GM12878 (cell line): ENCODE data around the gene CFB. TPM values are rescaled to one million over a fixed set of nuclear protein-coding genes. Genes with fewer than 3 reads are reported as not detected.

ENCODE experiments used
- BCL11A ChIP-seq: IDR thresholded peaks from 2 replicates; pipeline ENCODE4 v1.6.1; 2011; ENCODE audit warnings: low read depth, low read length
- DPF2 ChIP-seq: fragments of 450-650 bp; IDR thresholded peaks from 2 replicates; pipeline ENCODE4 v1.6.1; 2017; ENCODE audit warnings: mild to moderate bottlenecking
- FOS ChIP-seq: IDR thresholded peaks from 3 replicates; pipeline ENCODE4 v1.6.1; 2011; ENCODE audit warnings: borderline replicate concordance; ENCODE audit not compliant: insufficient read length; ENCODE audit errors: extremely low read depth
- FOXK2 ChIP-seq: fragments of 450-650 bp; IDR thresholded peaks from 2 replicates; pipeline ENCODE4 v1.6.1; 2017; ENCODE audit warnings: mild to moderate bottlenecking, moderate library complexity
- HDGF ChIP-seq: fragments of 450-650 bp; IDR thresholded peaks from 2 replicates; pipeline ENCODE4 v1.6.1; 2016; ENCODE audit warnings: antibody characterized with exemption
- IRF3 ChIP-seq: fragments of 450-650 bp; IDR thresholded peaks from 2 replicates; pipeline ENCODE4 v1.6.1; 2014; ENCODE audit warnings: mild to moderate bottlenecking
- KDM1A ChIP-seq: fragments of 200-600 bp; sonication (generic); IDR thresholded peaks from 2 replicates; pipeline ENCODE4 v1.6.1; 2016; ENCODE audit warnings: borderline replicate concordance
- MEF2A ChIP-seq: IDR thresholded peaks from 2 replicates; pipeline ENCODE4 v1.6.1; 2011; ENCODE audit warnings: low read depth, mild to moderate bottlenecking, low read length, moderate library complexity; ENCODE audit not compliant: insufficient read depth
- MLLT1 ChIP-seq: fragments of 450-650 bp; IDR thresholded peaks from 2 replicates; pipeline ENCODE4 v1.6.1; 2016; ENCODE audit warnings: mild to moderate bottlenecking
- MYB ChIP-seq: fragments of 150-350 bp; IDR thresholded peaks from 2 replicates; pipeline ENCODE4 v1.6.1; 2014; ENCODE audit warnings: mild to moderate bottlenecking, low read depth, low read length, borderline replicate concordance
- NR2C1 ChIP-seq: fragments of 450-650 bp; IDR thresholded peaks from 2 replicates; pipeline ENCODE4 v1.6.1; 2017; ENCODE audit warnings: antibody characterized with exemption, mild to moderate bottlenecking, moderate library complexity
- PBX3 ChIP-seq: IDR thresholded peaks from 2 replicates; pipeline ENCODE4 v1.6.1; 2011; ENCODE audit warnings: mild to moderate bottlenecking, low read depth, low read length, moderate library complexity; ENCODE audit not compliant: insufficient replicate concordance
- POLR2AphosphoS5 ChIP-seq: IDR thresholded peaks from 2 replicates; pipeline ENCODE4 v1.6.1; 2011; ENCODE audit warnings: mild to moderate bottlenecking, low read length, inconsistent platforms
- SMAD5 ChIP-seq: IDR thresholded peaks from 2 replicates; pipeline ENCODE4 v1.6.1; 2016; ENCODE audit warnings: antibody characterized with exemption, low read depth
- SMC3 ChIP-seq: IDR thresholded peaks from 2 replicates; pipeline ENCODE4 v1.6.1; 2011; ENCODE audit warnings: low read length, improper control_type of control experiment, borderline replicate concordance
- SUPT20H ChIP-seq: IDR thresholded peaks from 2 replicates; pipeline ENCODE4 v1.6.1; 2011; ENCODE audit warnings: low read depth, mild to moderate bottlenecking, low read length, moderate library complexity, borderline replicate concordance; ENCODE audit not compliant: control insufficient read depth
- TARDBP ChIP-seq: IDR thresholded peaks from 2 replicates; pipeline ENCODE4 v1.6.1; 2016; ENCODE audit warnings: borderline replicate concordance
- TCF3 ChIP-seq: IDR thresholded peaks from 2 replicates; pipeline ENCODE4 v1.6.1; 2012; ENCODE audit warnings: low read depth, mild to moderate bottlenecking, low read length, borderline replicate concordance; ENCODE audit not compliant: insufficient read depth
- TCF7 ChIP-seq: IDR thresholded peaks from 2 replicates; pipeline ENCODE4 v1.6.1; 2014; ENCODE audit warnings: antibody characterized with exemption, borderline replicate concordance
- USF2 ChIP-seq: IDR thresholded peaks from 2 replicates; pipeline ENCODE4 v1.6.1; 2011; ENCODE audit warnings: low read depth, low read length, improper control_type of control experiment, borderline replicate concordance
- YBX1 ChIP-seq: fragments of 450-650 bp; IDR thresholded peaks from 2 replicates; pipeline ENCODE4 v1.6.1; 2016; ENCODE audit warnings: antibody characterized with exemption
- ZBTB4 ChIP-seq: fragments of 450-650 bp; formaldehyde crosslinking; IDR thresholded peaks from 2 replicates; pipeline ENCODE4 v1.4.0; 2022; ENCODE audit warnings: mild to moderate bottlenecking, moderate library complexity
- polyA plus RNA-seq, 11 experiments: library from polyadenylated mRNA; depleted of rRNA in 4 of 11; unstranded in 6 of 11; stranded (reverse) in 5 of 11; fragments of >200 nt; fragmentation: Nextera tagmentation in 4 of 11; fragmentation: Illumina TruSeq in 1 of 11; extraction: Ambion mirVana in 4 of 11; extraction: Trizol in 1 of 11; gene quantifications; 1 replicate in 1 of 11; 2 replicates in 10 of 11; pipeline versions ENCODE4 v1.2.1 to v1.2.3, GENCODE V29; 2011 to 2016; ENCODE audit warnings: inconsistent platforms in 2 of 11, missing spikeins in 2 of 11, low read depth in 1 of 11
- total RNA-seq, 4 experiments: library from RNA; depleted of rRNA in 3 of 4; stranded (reverse); fragments of >200 nt in 3 of 4; fragmentation: Illumina TruSeq in 1 of 4; extraction: Trizol in 1 of 4; gene quantifications; 2 replicates each; pipeline versions ENCODE4 v1.2.1 to v1.2.3, GENCODE V29; 2013 to 2021

The CFB gene
- total and polyA plus RNA-seq, 10 of the 15 experiments (the other 5 are each of a cell fraction or from before 2014, with no cell fraction given): 0.09 to 1.7 (median 0.44) TPM; not detected in 7

GRCh38 chr6:31958741-31959739, 13.1 kb downstream of the CFB start, which contains the start of the genes NELFE and SKIC2 (continued):
- TF ChIP-seq MLLT1 (peak; percentile 97), FOS (no peak), MEF2A (peak; percentile 8; the same call in 1 of the 2 replicates), TARDBP (no peak; the same call in 1 of the 2 replicates), BCL11A (no peak), PBX3 (peak; percentile 61), SMC3 (no peak), HDGF (peak; percentile 86), MYB (no peak), ZBTB4 (CRISPR knock-in tag) (no peak), NR2C1 (peak; percentile 99), YBX1 (peak; percentile 14; the same call in 1 of the 2 replicates), FOXK2 (peak; percentile 59), POLR2AphosphoS5 (peak; percentile 89), DPF2 (0 out of 2 replicates have a peak, but pooled peaks have one; percentile 19), USF2 (no peak), TCF7 (peak; percentile 4; the same call in 1 of the 2 replicates), KDM1A (no peak), IRF3 (no peak), SUPT20H (no peak), SMAD5 (peak; percentile 71), TCF3 (0 out of 2 replicates have a peak, but pooled peaks have one; percentile 57)
